M059J (cell line): ENCODE results near the gene PRKCSH. TPM values are rescaled to one million over a fixed set of nuclear protein-coding genes. Genes with fewer than 3 reads are reported as not detected.
"Not testable (repeated sequence)": the region's sequence is repeated elsewhere in the genome, so short reads cannot be mapped to it uniquely, and the experiment has no call there.

Experiments
- DNase-seq: peaks from one replicate; pipeline ENCODE4 v3.0.0-alpha.2; 2012; ENCODE audit warnings: low read depth
- total RNA-seq: library from RNA; depleted of rRNA; stranded (reverse); fragments of >200 nt; shearing (Covaris generic); gene quantifications from 2 replicates; pipeline ENCODE4 v1.2.3, GENCODE V29; 2014

Gene PRKCSH
- total RNA-seq, 1 experiment from 2014 or later: 132 TPM

GRCh38 chr19:11420429-11421370, 14.7 kb upstream of the PRKCSH start:
- DNase-seq: peak; percentile 51

GRCh38 chr19:11421371-11422098, 13.9 kb upstream of the PRKCSH start:
- peak; percentile 20 for DNase-seq

- DNase-seq: no peak
Measured at GRCh38 chr19:11422163-11423065, 13.0 kb upstream of the PRKCSH start.

GRCh38 chr19:11423164-11423790, 12.2 kb upstream of the PRKCSH start:
- no peak for DNase-seq

GRCh38 chr19:11423791-11424181, 11.6 kb upstream of the PRKCSH start:
- DNase-seq: no peak

- no peak for DNase-seq
Measured at GRCh38 chr19:11425719-11426457, 9.5 kb upstream of the PRKCSH start.

- DNase-seq: no peak
Measured at GRCh38 chr19:11426656-11427055, 8.8 kb upstream of the PRKCSH start.

GRCh38 chr19:11433526-11433925, 1.9 kb upstream of the PRKCSH start:
- DNase-seq: not testable (repeated sequence)

- DNase-seq: no peak
Measured at GRCh38 chr19:11434703-11435056, 755 bp upstream of the PRKCSH start.

GRCh38 chr19:11435833-11436313, 438 bp downstream of the PRKCSH start:
- DNase-seq: peak; percentile 38

GRCh38 chr19:11437955-11438354, 2.5 kb downstream of the PRKCSH start:
- DNase-seq: no peak

GRCh38 chr19:11444059-11444458, 8.6 kb downstream of the PRKCSH start:
- no peak for DNase-seq

GRCh38 chr19:11445141-11445540, 9.7 kb downstream of the PRKCSH start:
- no peak for DNase-seq

- DNase-seq: no peak
Measured at GRCh38 chr19:11446271-11446651, 10.8 kb downstream of the PRKCSH start.

- DNase-seq: no peak
Measured at GRCh38 chr19:11446652-11447301, 11.3 kb downstream of the PRKCSH start.

- no peak for DNase-seq
Measured at GRCh38 chr19:11447347-11448262, 12.2 kb downstream of the PRKCSH start.

GRCh38 chr19:11448410-11448809, 13.0 kb downstream of the PRKCSH start:
- DNase-seq: no peak

- no peak for DNase-seq
Measured at GRCh38 chr19:11448923-11449554, 13.6 kb downstream of the PRKCSH start.
